Activated effector memory CD4-positive, alpha-beta T cell treated with Interleukin-2 at 50 U/mL for 16 hours (primary cell): Measurements from ENCODE around the gene GIPC2.
"Not testable (repeated sequence)": the region's sequence is repeated elsewhere in the genome, so short reads cannot be mapped to it uniquely, and the experiment has no call there.

ENCODE experiments used
- DNase-seq: peaks from one replicate; pipeline ENCODE4 v3.0.0-alpha.2; 2020

GIPC2 gene

GRCh38 chr1:78070210-78070609 is 24.4 kb downstream of the GIPC2 start:
- no peak for DNase-seq

- DNase-seq = no peak
These were observed 25.0 kb downstream of the GIPC2 start for GRCh38 chr1:78070758-78071157.

GRCh38 chr1:78071696-78072095 is 25.9 kb downstream of the GIPC2 start:
- DNase-seq = no peak

GRCh38 chr1:78072216-78072615 is 26.4 kb downstream of the GIPC2 start:
- DNase-seq = no peak

- no peak for DNase-seq
These were observed 27.7 kb downstream of the GIPC2 start for GRCh38 chr1:78073441-78073840.

GRCh38 chr1:78075621-78076020 is 29.9 kb downstream of the GIPC2 start:
- no peak for DNase-seq

GRCh38 chr1:78078358-78078757 is 32.6 kb downstream of the GIPC2 start:
- DNase-seq = no peak

- DNase-seq = no peak
These were observed 33.8 kb downstream of the GIPC2 start for GRCh38 chr1:78079580-78079979.

- no peak for DNase-seq
These were observed 35.0 kb downstream of the GIPC2 start for GRCh38 chr1:78080767-78081166.

GRCh38 chr1:78081980-78082860 is 36.5 kb downstream of the GIPC2 start:
- no peak for DNase-seq

- not testable (repeated sequence) for DNase-seq
These were observed 38.9 kb downstream of the GIPC2 start for GRCh38 chr1:78084639-78085038.

GRCh38 chr1:78086697-78087096 is 40.9 kb downstream of the GIPC2 start:
- DNase-seq = no peak

GRCh38 chr1:78088015-78088414 is 42.2 kb downstream of the GIPC2 start:
- no peak for DNase-seq

GRCh38 chr1:78088486-78088885 is 42.7 kb downstream of the GIPC2 start:
- no peak for DNase-seq

- no peak for DNase-seq
These were observed 43.2 kb downstream of the GIPC2 start for GRCh38 chr1:78089010-78089409.

- DNase-seq = no peak
These were observed 44.8 kb downstream of the GIPC2 start for GRCh38 chr1:78090472-78091133.

- no peak for DNase-seq
These were observed 45.5 kb downstream of the GIPC2 start for GRCh38 chr1:78091215-78091813.

- no peak for DNase-seq
These were observed 46.1 kb downstream of the GIPC2 start for GRCh38 chr1:78091886-78092285.

GRCh38 chr1:78092643-78093042 is 46.9 kb downstream of the GIPC2 start:
- DNase-seq = no peak

- DNase-seq = no peak
These were observed 47.8 kb downstream of the GIPC2 start for GRCh38 chr1:78093560-78093959.

GRCh38 chr1:78094639-78095038 is 48.9 kb downstream of the GIPC2 start:
- DNase-seq = no peak

GRCh38 chr1:78095593-78095992 is 49.8 kb downstream of the GIPC2 start:
- no peak for DNase-seq

GRCh38 chr1:78096017-78096416 is 50.3 kb downstream of the GIPC2 start:
- DNase-seq = no peak

GRCh38 chr1:78096976-78097375 is 51.2 kb downstream of the GIPC2 start:
- no peak for DNase-seq
